Transverse colon (tissue), 4 donors: ENCODE measurements around the gene SLC38A1. TPM values are rescaled to one million over a fixed set of nuclear protein-coding genes. Genes with fewer than 3 reads are reported as not detected.

Source experiments
- DNase-seq: peaks from one replicate; pipeline ENCODE4 v3.0.0-alpha.2; 2019
- H3K27ac ChIP-seq, 4 donors: fragments of 200-600 bp; sonication (generic); 2 replicates each; pipeline ENCODE4 v1.5.1; 2016 to 2018; ENCODE audit warnings: inconsistent platforms in 4 of 4
- H3K27me3 ChIP-seq: fragments of 200-600 bp; sonication (generic); 2 replicates; pipeline ENCODE4 v1.5.1; 2017; ENCODE audit warnings: inconsistent platforms
- H3K36me3 ChIP-seq, 4 donors: fragments of 200-600 bp; sonication (generic); 2 replicates each; pipeline ENCODE4 v1.5.1; 2017 to 2019; ENCODE audit warnings: inconsistent platforms in 4 of 4
- H3K4me1 ChIP-seq, 4 donors: fragments of 200-600 bp; sonication (generic); 2 replicates each; pipeline ENCODE4 v1.5.1; 2017 to 2020; ENCODE audit warnings: inconsistent platforms in 4 of 4
- H3K4me3 ChIP-seq, 4 donors: fragments of 200-600 bp; sonication (generic); 1 replicate in 1 of 4; 2 replicates in 3 of 4; pipeline versions ENCODE4 v1.5.1 to v1.6.1; 2017 to 2019; ENCODE audit warnings: inconsistent platforms in 4 of 4
- H3K9me3 ChIP-seq, 2 donors: fragments of 200-600 bp; sonication (generic); 2 replicates each; pipeline ENCODE4 v1.5.1; 2017 to 2019; ENCODE audit warnings: inconsistent platforms in 2 of 2
- CTCF ChIP-seq, 5 experiments: fragments of 200-600 bp in 3 of 5; fragments of 450-650 bp in 2 of 5; sonication (generic) in 3 of 5; IDR thresholded peaks; 1 replicate in 2 of 5; 2 replicates in 3 of 5; pipeline ENCODE4 v1.5.1; 2016 to 2017; ENCODE audit warnings: antibody characterized with exemption in 5 of 5, inconsistent platforms in 3 of 5, mild to moderate bottlenecking in 2 of 5, moderate library complexity in 1 of 5
- EP300 ChIP-seq: sonication (generic); formaldehyde crosslinking; IDR thresholded peaks from one replicate; pipeline ENCODE4 v1.6.1; 2017; ENCODE audit warnings: antibody characterized with exemption, low read depth
- POLR2A ChIP-seq: fragments of 450-650 bp; IDR thresholded peaks from one replicate; pipeline ENCODE4 v1.6.1; 2016; ENCODE audit warnings: antibody characterized with exemption, mild to moderate bottlenecking, moderate library complexity
- POLR2AphosphoS5 ChIP-seq, 3 donors: sonication (generic); formaldehyde crosslinking; IDR thresholded peaks; one replicate each; pipeline ENCODE4 v1.6.1; 2016; ENCODE audit warnings: antibody characterized with exemption in 3 of 3
- WGBS, 2 donors: methylation state at CpG; one replicate each; pipeline ENCODE4 v1.1.5; 2018; ENCODE audit warnings: low coverage in 1 of 2; 5-methylcytosine and 5-hydroxymethylcytosine counted together
- in situ Hi-C, 4 donors: fragments of 200-750 bp; cut with MboI; loops; one replicate each; pipeline versions ENCODE4 v1.15.0 to v1.15.1; 2017; ENCODE audit warnings: low sequenced_read_pairs in 3 of 4, low pct_ligation_motif_present in 1 of 4, low pct_unique_long_range_greater_than_20kb in 1 of 4
- intact Hi-C: fragments of 100-400 bp; cut with DNase I; formaldehyde crosslinking; loops from one replicate; pipeline ENCODE4 v1.15.1; 2023; ENCODE audit warnings: low total_unique reads
- total RNA-seq, 4 donors: library from RNA; depleted of rRNA; stranded (reverse); fragments of >200 nt; gene quantifications; one replicate each; pipeline ENCODE4 v1.1.0, GENCODE V29; 2016

The SLC38A1 gene
- total RNA-seq, 4 donors from 2014 or later = 36.8 to 139 (median 117) TPM

DNA sequence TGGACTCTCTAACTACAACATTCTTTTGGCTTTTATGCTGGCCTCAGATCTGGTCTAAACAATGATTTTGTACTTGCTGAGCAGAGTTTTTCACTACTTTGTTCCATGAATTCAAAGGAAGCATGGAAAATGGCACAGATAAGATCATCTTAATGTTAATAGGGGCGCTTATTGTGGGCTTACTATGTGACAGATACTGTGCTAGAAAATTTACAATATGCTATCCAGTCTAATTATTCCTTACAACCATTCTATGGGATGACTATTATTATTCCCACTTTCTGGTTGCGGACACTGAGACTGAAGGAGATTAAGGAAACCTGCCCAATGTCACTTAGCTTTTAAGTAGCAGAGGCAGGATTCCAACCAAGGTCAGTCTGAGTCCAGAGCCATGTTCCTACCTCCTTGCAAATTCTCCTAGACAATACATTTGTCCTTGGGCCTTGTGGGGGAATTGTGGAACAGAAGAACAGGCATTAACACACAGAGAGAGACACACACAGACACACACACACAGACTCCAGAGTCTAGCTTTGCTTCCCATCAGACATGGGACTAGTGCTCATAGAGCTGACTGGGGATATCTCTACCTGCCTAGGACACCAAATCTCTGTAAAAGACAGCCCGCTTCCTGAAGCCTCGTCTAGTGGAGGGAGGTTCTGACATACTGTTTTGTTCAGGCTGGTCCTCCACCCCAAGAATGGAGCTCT, 107.7 kb downstream of the SLC38A1 start:
- in situ Hi-C loops = loop anchor here in 2 of 4 donors (25.0 kb wide), 2 partner anchors 101 to 126 kb away; partner anchors contain the start of gene SLC38A1 (in 1 of the 2)
- intact Hi-C loops = no loop called here
- Histone ChIP-seq H3K27me3 (no peaks in the 10 kb centered on the region), H3K36me3 (no peaks in the 10 kb centered on the region), H3K4me3 (no peak overlapping the region), H3K9me3 (no peaks in the 10 kb centered on the region), H3K27ac (peak overlapping the region; percentile 55 to 76 (median 74)), H3K4me1 (peaks cover 0 to 36% (median 21%) of the 10 kb centered on the region in 4 donors)
- TF ChIP-seq POLR2A = no peak
- no peak for TF ChIP-seq POLR2AphosphoS5 (IDR thresholded peaks at IDR 0.05)
- no peak for TF ChIP-seq CTCF (IDR thresholded peaks at IDR 0.05)
- TF ChIP-seq EP300 = no peak
- WGBS, 2 donors = 79 to 85% methylated on average over 4 of the region's 4 CpGs
- DNase-seq = no peak

GRCh38 chr12:46160101-46160980, 108.5 kb downstream of the SLC38A1 start:
- Histone ChIP-seq H3K4me1 (peaks cover 0 to 36% (median 21%) of the 10 kb centered on the region in 4 donors), H3K4me3 (no peak overlapping the region), H3K27ac (peak overlapping the region; percentile 55 to 76 (median 74)), H3K9me3 (no peaks in the 10 kb centered on the region), H3K27me3 (no peaks in the 10 kb centered on the region), H3K36me3 (no peaks in the 10 kb centered on the region)
- in situ Hi-C loops (loop anchor here in 2 of 4 donors (25.0 kb wide), 2 partner anchors 102 to 127 kb away; partner anchors contain the start of gene SLC38A1 (in 1 of the 2)), intact Hi-C loops (no loop called here)
- no peak for DNase-seq
- TF ChIP-seq POLR2A (no peak), POLR2AphosphoS5 (IDR thresholded peaks at IDR 0.05) (peak; percentile 5 to 25 (median 7))
- WGBS, 2 donors = 39 to 48% methylated on average over 9 to 10 of the region's 10 CpGs

DNA sequence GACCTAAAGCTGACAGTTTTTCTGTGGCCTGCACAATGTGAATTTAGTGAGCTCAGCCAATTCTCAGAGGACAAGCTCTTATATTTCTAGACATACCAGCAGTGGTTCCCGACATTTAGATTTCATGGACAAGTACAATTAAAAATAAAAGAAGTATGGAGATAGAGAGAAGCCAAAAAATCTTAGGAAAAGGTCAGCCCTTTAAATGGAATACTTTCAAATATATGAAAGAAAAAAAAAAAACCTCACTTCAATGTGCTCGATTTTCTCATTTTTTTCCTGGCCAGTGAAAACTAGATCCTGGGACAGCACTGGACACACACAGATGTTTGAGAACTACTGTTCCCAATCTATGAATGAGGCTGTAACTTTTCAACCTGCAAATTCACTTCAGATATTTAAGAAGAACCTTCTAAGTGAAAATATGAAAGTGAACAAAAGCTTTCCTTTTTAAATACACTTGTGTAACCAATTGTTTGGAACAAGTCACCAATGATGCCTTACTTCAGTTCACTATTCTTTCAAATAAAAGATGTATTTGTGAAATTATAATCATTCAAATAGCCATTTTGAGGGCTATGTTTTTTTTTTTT, 109.4 kb downstream of the SLC38A1 start:
- no peak for DNase-seq
- 66 to 86% methylated on average over 2 of the region's 2 CpGs for WGBS, 2 donors
- in situ Hi-C loops = loop anchor here in 2 of 4 donors (25.0 kb wide), 2 partner anchors 103 to 128 kb away; partner anchors contain the start of gene SLC38A1 (in 1 of the 2)
- H3K9me3 ChIP-seq = no peaks in the 10 kb centered on the region
- no peaks in the 10 kb centered on the region for H3K27me3 ChIP-seq
- H3K36me3 ChIP-seq = no peaks in the 10 kb centered on the region
- intact Hi-C loops = loop anchor here (10.0 kb wide), 1 partner anchor 105 kb away; the partner anchor contains the start of gene SLC38A1
- no peak overlapping the region for H3K4me3 ChIP-seq
- no peak for TF ChIP-seq EP300
- no peak for TF ChIP-seq CTCF (IDR thresholded peaks at IDR 0.05)
- no peak for TF ChIP-seq POLR2AphosphoS5 (IDR thresholded peaks at IDR 0.05)
- TF ChIP-seq POLR2A = no peak
- peaks cover 0 to 38% (median 22%) of the 10 kb centered on the region in 4 donors for H3K4me1 ChIP-seq
- peak overlapping the region; percentile 17 to 76 (median 74) for H3K27ac ChIP-seq

- H3K27ac ChIP-seq = peak overlapping the region in 3 of 4 donors; percentile 72 to 76 (median 75)
- intact Hi-C loops (loop anchor here (10.0 kb wide), 1 partner anchor 106 kb away; the partner anchor contains the start of gene SLC38A1), in situ Hi-C loops (loop anchor here in 2 of 4 donors (25.0 kb wide), 2 partner anchors 104 to 129 kb away; partner anchors contain the start of gene SLC38A1 (in 1 of the 2))
- H3K36me3 ChIP-seq = no peaks in the 10 kb centered on the region
- DNase-seq = no peak
- H3K9me3 ChIP-seq = no peaks in the 10 kb centered on the region
- H3K27me3 ChIP-seq = no peaks in the 10 kb centered on the region
- WGBS, 2 donors = 43 to 52% methylated on average over 1 of the region's 1 CpG
- peaks cover 5 to 47% (median 30%) of the 10 kb centered on the region in 4 donors for H3K4me1 ChIP-seq
- TF ChIP-seq POLR2A = no peak
- TF ChIP-seq POLR2AphosphoS5 (IDR thresholded peaks at IDR 0.05) = no peak
- TF ChIP-seq EP300 = no peak
- no peak for TF ChIP-seq CTCF (IDR thresholded peaks at IDR 0.05)
- no peak overlapping the region for H3K4me3 ChIP-seq
These were observed 110.3 kb downstream of the SLC38A1 start for GRCh38 chr12:46158501-46158900.
